Skeletal muscle tissue (tissue), 4 donors: ENCODE measurements around the gene AGFG1. TPM values are rescaled to one million over a fixed set of nuclear protein-coding genes. Genes with fewer than 3 reads are reported as not detected.

Experiments used
- H3K27ac ChIP-seq: one replicate; pipeline ENCODE4 v1.7.0; 2013; ENCODE audit warnings: mild to moderate bottlenecking, low read depth, low read length, inconsistent platforms
- H3K27me3 ChIP-seq, 3 donors: one replicate each; pipeline ENCODE4 v1.7.0; 2013; ENCODE audit warnings: low read length in 3 of 3; ENCODE audit not compliant: control insufficient read depth in 3 of 3, insufficient read depth in 3 of 3
- H3K36me3 ChIP-seq, 3 donors: one replicate each; pipeline ENCODE4 v1.7.0; 2013; ENCODE audit warnings: low read length in 3 of 3; ENCODE audit not compliant: control insufficient read depth in 3 of 3, insufficient read depth in 3 of 3
- H3K4me1 ChIP-seq, 3 donors: one replicate each; pipeline ENCODE4 v1.7.0; 2013; ENCODE audit warnings: low read length in 3 of 3, mild to moderate bottlenecking in 3 of 3; ENCODE audit not compliant: control insufficient read depth in 3 of 3, insufficient read depth in 3 of 3
- H3K4me3 ChIP-seq, 3 donors: one replicate each; pipeline ENCODE4 v1.7.0; 2013; ENCODE audit warnings: low read length in 3 of 3
- H3K9ac ChIP-seq, 3 donors: one replicate each; pipeline ENCODE4 v1.7.0; 2013; ENCODE audit warnings: low read length in 3 of 3, mild to moderate bottlenecking in 3 of 3, moderate library complexity in 2 of 3, low read depth in 1 of 3
- H3K9me3 ChIP-seq, 3 donors: one replicate each; pipeline ENCODE4 v1.7.0; 2013; ENCODE audit warnings: low read length in 3 of 3; ENCODE audit not compliant: control insufficient read depth in 3 of 3
- total RNA-seq: library from RNA; depleted of rRNA; stranded (reverse); fragments of >200 nt; gene quantifications from one replicate; pipeline ENCODE4 v1.2.3, GENCODE V29; 2014
- donor health status: Osteomylitis.

AGFG1 gene
- total RNA-seq, 1 donor from 2014 or later, result 20.9 TPM

DNA sequence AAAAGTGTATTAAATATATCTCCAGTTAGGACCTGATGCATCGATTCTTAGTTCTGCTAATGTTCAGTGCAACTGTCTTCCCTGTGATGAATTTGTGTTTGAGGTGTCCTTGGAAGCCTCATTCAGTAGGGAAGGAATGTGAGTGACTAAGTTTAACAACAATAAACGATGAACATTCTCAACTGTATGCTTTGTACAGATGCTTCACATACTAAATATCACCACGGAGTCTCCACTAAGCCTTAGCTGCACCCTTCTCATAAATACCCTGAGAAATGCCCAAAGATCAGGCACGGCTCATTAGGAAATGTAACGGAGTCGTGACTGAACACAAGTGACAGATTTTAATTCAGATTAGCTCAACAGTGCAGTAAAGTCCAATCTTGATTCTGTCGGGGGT lies 24.4 kb upstream of the AGFG1 start:
- H3K9me3 ChIP-seq, result no peaks in the 10 kb centered on the region
- H3K9ac ChIP-seq, result no peak overlapping the region
- H3K4me1 ChIP-seq, result no peaks in the 10 kb centered on the region
- no peak overlapping the region for H3K4me3 ChIP-seq
- peaks cover 0 to 3% (median 0%) of the 10 kb centered on the region in 3 donors for H3K27me3 ChIP-seq
- H3K27ac ChIP-seq, result no peak overlapping the region
- no peaks in the 10 kb centered on the region for H3K36me3 ChIP-seq

DNA sequence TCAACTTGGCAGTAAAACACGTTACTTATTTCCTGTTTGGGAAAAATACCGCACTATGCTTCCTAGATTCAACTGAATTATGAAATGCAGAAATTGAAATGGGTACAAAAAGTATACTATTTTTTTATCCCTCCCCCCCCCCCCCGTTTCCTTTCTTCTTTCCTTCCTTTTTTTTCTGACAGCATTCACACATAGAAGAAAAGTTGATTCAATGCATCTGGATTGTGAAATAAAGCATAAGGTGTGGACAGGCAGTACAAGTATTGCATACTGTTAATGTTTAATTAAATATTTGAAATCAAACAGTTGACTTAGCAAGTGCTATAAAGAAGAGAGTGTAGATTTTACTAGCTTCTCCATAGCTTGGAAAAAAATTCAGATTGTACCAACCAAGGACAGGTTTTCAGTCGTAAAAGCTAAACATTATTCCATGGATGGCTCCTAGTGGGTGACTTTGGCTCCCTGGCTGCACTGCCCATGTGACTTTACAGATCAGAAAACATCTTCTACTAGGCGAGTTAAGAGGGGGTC lies 21.6 kb upstream of the AGFG1 start:
- Histone ChIP-seq H3K4me1 (no peaks in the 10 kb centered on the region), H3K36me3 (no peaks in the 10 kb centered on the region), H3K9me3 (no peaks in the 10 kb centered on the region), H3K9ac (no peak overlapping the region), H3K27me3 (peaks cover 0 to 3% (median 0%) of the 10 kb centered on the region in 3 donors), H3K27ac (no peak overlapping the region), H3K4me3 (no peak overlapping the region)

DNA sequence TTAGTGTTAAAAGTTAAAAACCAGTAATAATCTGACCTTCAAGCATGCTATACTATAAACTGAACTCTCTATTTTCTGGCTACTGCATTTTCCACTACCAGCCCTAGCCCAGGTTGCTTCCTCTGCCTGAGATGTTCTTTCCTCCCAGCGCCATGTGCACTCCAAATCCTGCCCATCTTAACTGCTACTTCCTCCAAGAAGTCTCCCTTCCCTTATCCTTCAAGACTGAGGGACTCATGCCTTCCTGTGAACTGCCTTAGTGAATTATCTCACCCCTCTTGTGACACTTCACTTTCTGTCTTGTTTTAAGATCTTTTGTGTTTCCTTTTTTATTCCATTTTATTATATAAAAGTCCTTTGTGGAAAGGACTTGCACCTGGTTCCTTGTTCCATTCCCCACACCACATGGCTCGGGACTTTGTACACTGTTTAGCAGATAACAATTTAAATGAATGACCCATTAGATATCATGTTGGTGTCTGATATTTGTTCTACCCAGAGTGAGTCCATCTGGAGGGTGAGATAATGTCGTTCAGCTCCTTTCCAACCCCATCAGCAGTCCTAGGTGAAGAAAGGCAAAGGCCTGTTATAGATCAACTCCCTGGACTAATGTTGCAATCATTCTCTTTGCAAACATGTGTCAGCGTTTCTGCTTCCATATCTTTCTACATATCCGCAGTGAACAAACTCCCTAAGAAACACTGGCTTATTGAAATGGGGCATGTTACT lies 20.9 kb upstream of the AGFG1 start:
- H3K4me1 ChIP-seq, result no peaks in the 10 kb centered on the region
- H3K27ac ChIP-seq, result no peak overlapping the region
- peaks cover 0 to 3% (median 0%) of the 10 kb centered on the region in 3 donors for H3K27me3 ChIP-seq
- no peak overlapping the region for H3K4me3 ChIP-seq
- H3K9me3 ChIP-seq, result no peaks in the 10 kb centered on the region
- no peaks in the 10 kb centered on the region for H3K36me3 ChIP-seq
- H3K9ac ChIP-seq, result no peak overlapping the region

DNA sequence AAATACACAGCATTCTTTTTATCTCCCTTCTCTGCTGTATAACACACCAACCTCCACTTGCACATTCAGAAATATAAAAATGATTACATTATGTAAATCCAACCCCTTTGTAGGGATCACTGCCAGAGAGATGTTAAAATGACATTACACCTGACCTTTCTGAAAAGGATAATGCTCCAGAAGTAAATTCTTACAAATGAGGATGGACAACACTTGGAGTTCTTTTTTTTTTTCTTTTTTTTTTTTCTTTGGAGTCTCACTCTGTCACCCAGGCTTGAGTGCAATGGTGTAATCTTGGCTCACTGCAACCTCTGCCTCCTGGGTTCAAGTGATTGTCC lies 20.3 kb upstream of the AGFG1 start:
- Histone ChIP-seq H3K27ac (no peak overlapping the region), H3K9ac (no peak overlapping the region), H3K36me3 (no peaks in the 10 kb centered on the region), H3K4me1 (no peaks in the 10 kb centered on the region), H3K9me3 (no peaks in the 10 kb centered on the region), H3K27me3 (peaks cover 0 to 3% (median 0%) of the 10 kb centered on the region in 3 donors), H3K4me3 (no peak overlapping the region)

DNA sequence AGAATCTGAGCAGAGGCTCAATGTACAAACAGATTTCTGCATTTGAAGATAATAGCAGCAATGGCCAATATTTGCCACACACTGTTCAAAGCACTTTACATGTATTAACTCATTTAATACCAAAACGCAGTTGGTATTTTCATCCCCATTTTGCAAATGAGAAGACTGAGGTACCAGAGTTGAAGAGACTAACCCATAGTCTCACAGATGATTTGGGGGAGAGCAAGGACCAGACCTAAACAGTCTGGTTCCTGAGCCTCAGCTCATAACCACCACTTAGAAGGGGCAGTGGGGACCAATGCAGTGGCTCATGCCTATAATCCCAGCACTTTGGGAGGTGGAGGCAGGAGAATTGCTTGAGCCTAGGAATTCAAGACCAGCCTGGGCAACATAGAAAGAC lies 18.1 kb upstream of the AGFG1 start:
- no peaks in the 10 kb centered on the region for H3K27me3 ChIP-seq
- no peak overlapping the region for H3K4me3 ChIP-seq
- H3K9ac ChIP-seq, result no peak overlapping the region
- H3K27ac ChIP-seq, result no peak overlapping the region
- H3K36me3 ChIP-seq, result no peaks in the 10 kb centered on the region
- H3K9me3 ChIP-seq, result no peaks in the 10 kb centered on the region
- H3K4me1 ChIP-seq, result no peaks in the 10 kb centered on the region

- Histone ChIP-seq H3K36me3 (no peaks in the 10 kb centered on the region), H3K4me1 (no peaks in the 10 kb centered on the region), H3K9me3 (no peaks in the 10 kb centered on the region), H3K27me3 (no peaks in the 10 kb centered on the region), H3K27ac (no peak overlapping the region), H3K4me3 (no peak overlapping the region), H3K9ac (no peak overlapping the region)
Observed at GRCh38 chr2:227454323-227454860, 17.6 kb upstream of the AGFG1 start.

- H3K4me1 ChIP-seq, result no peaks in the 10 kb centered on the region
- no peaks in the 10 kb centered on the region for H3K36me3 ChIP-seq
- H3K27me3 ChIP-seq, result no peaks in the 10 kb centered on the region
- no peak overlapping the region for H3K9ac ChIP-seq
- no peak overlapping the region for H3K4me3 ChIP-seq
- H3K27ac ChIP-seq, result no peak overlapping the region
- no peaks in the 10 kb centered on the region for H3K9me3 ChIP-seq
Observed at GRCh38 chr2:227455200-227455599, 16.8 kb upstream of the AGFG1 start.

- Histone ChIP-seq H3K9ac (no peak overlapping the region), H3K27me3 (no peaks in the 10 kb centered on the region), H3K36me3 (no peaks in the 10 kb centered on the region), H3K4me1 (no peaks in the 10 kb centered on the region), H3K9me3 (no peaks in the 10 kb centered on the region), H3K27ac (no peak overlapping the region), H3K4me3 (no peak overlapping the region)
Observed at GRCh38 chr2:227456102-227456501, 15.9 kb upstream of the AGFG1 start.

- Histone ChIP-seq H3K9me3 (no peaks in the 10 kb centered on the region), H3K4me3 (no peak overlapping the region), H3K27me3 (no peaks in the 10 kb centered on the region), H3K36me3 (no peaks in the 10 kb centered on the region), H3K27ac (no peak overlapping the region), H3K9ac (no peak overlapping the region), H3K4me1 (no peaks in the 10 kb centered on the region)
Observed at GRCh38 chr2:227456772-227457171, 15.2 kb upstream of the AGFG1 start.

- H3K36me3 ChIP-seq, result no peaks in the 10 kb centered on the region
- no peak overlapping the region for H3K27ac ChIP-seq
- H3K4me1 ChIP-seq, result no peaks in the 10 kb centered on the region
- H3K27me3 ChIP-seq, result no peaks in the 10 kb centered on the region
- no peaks in the 10 kb centered on the region for H3K9me3 ChIP-seq
- H3K4me3 ChIP-seq, result no peak overlapping the region
- H3K9ac ChIP-seq, result no peak overlapping the region
Observed at GRCh38 chr2:227460070-227460485, 11.9 kb upstream of the AGFG1 start.
